Endodermal cell (in vitro differentiated cells): ENCODE results near the gene GSTA3. TPM values are rescaled to one million over a fixed set of nuclear protein-coding genes. Genes with fewer than 3 reads are reported as not detected.

Experiments used
- DNase-seq: peaks from one replicate; pipeline ENCODE4 v3.0.0-alpha.2; 2017
- H3K27ac ChIP-seq: 2 replicates; pipeline ENCODE4 v1.5.1; 2013; ENCODE audit warnings: mild to moderate bottlenecking, low read depth, low read length, moderate library complexity
- H3K27me3 ChIP-seq: 2 replicates; pipeline ENCODE4 v1.6.1; 2013; ENCODE audit warnings: mild to moderate bottlenecking, low read length, moderate library complexity; ENCODE audit not compliant: insufficient read depth, control insufficient read depth, poor library complexity, severe bottlenecking
- H3K36me3 ChIP-seq: 2 replicates; pipeline ENCODE4 v1.7.0; 2013; ENCODE audit warnings: mild to moderate bottlenecking, low read length, moderate library complexity; ENCODE audit not compliant: control insufficient read depth, insufficient read depth
- H3K4me1 ChIP-seq: one replicate; pipeline ENCODE4 v1.7.0; 2013; ENCODE audit warnings: low read length; ENCODE audit not compliant: control insufficient read depth, insufficient read depth
- H3K4me3 ChIP-seq: 2 replicates; pipeline ENCODE4 v1.5.1; 2013; ENCODE audit warnings: mild to moderate bottlenecking, low read length, moderate library complexity
- H3K9ac ChIP-seq: 2 replicates; pipeline ENCODE4 v1.6.1; 2013; ENCODE audit warnings: mild to moderate bottlenecking, low read length, moderate library complexity; ENCODE audit not compliant: poor library complexity, severe bottlenecking; ENCODE audit errors: extremely low read depth
- H3K9me3 ChIP-seq: 2 replicates; pipeline ENCODE4 v1.6.1; 2013; ENCODE audit warnings: mild to moderate bottlenecking, low read length, moderate library complexity; ENCODE audit not compliant: control insufficient read depth
- H3K27ac Mint-ChIP-seq: 2 replicates; pipeline ENCODE4 v1.8.0; 2020; ENCODE audit warnings: mixed read lengths
- H3K27me3 Mint-ChIP-seq: 2 replicates; pipeline ENCODE4 v1.8.0; 2021; ENCODE audit warnings: mild to moderate bottlenecking, mixed read lengths; ENCODE audit not compliant: insufficient read depth
- H3K36me3 Mint-ChIP-seq: 2 replicates; pipeline ENCODE4 v1.8.0; 2020; ENCODE audit warnings: low read depth, mixed read lengths
- H3K4me1 Mint-ChIP-seq: 2 replicates; pipeline ENCODE4 v1.8.0; 2020; ENCODE audit warnings: mixed read lengths
- H3K4me3 Mint-ChIP-seq: 2 replicates; pipeline ENCODE4 v1.8.0; 2020; ENCODE audit warnings: mild to moderate bottlenecking, moderate library complexity, mixed read lengths
- H3K9me3 Mint-ChIP-seq: 2 replicates; pipeline ENCODE4 v1.8.0; 2020; ENCODE audit warnings: mild to moderate bottlenecking, mixed read lengths
- CTCF ChIP-seq: fragments of 200-600 bp; sonication (generic); conservative IDR thresholded peaks from 2 replicates; pipeline ENCODE4 v1.5.0; 2021; ENCODE audit warnings: antibody characterized with exemption, mild to moderate bottlenecking
- WGBS, 2 experiments: methylation state at CpG; one replicate each; pipeline versions ENCODE4 v1.1.5 to v1.1.7; 2013; ENCODE audit warnings: missing lambda C conversion rate in 2 of 2, mixed read lengths in 1 of 2; ENCODE audit not compliant: insufficient coverage in 1 of 2, insufficient read length in 1 of 2; 5-methylcytosine and 5-hydroxymethylcytosine counted together
- total RNA-seq, 2 donors: library from RNA; stranded (reverse); fragmentation: NEBNext Ultra II Directional in 1 of 2; extraction: Animal tissue kit (Norgen Biotek cat#: 25700) in 1 of 2; gene quantifications; 2 replicates in 1 of 2; 3 replicates in 1 of 2; pipeline ENCODE4 v1.2.1, GENCODE V29; 2021

GSTA3 gene
- total RNA-seq, 2 donors from 2014 or later = not detected

- no peaks in the 10 kb centered on the region for H3K27me3 ChIP-seq
- Mint-ChIP-seq H3K9me3 (no peaks in the 10 kb centered on the region), H3K27ac (no peak overlapping the region), H3K4me3 (no peak overlapping the region), H3K36me3 (no peaks in the 10 kb centered on the region), H3K27me3 (no peaks in the 10 kb centered on the region), H3K4me1 (peaks cover 6% of the 10 kb centered on the region)
- TF ChIP-seq CTCF = no peak
- H3K27ac ChIP-seq = no peak overlapping the region
- H3K9me3 ChIP-seq = no peaks in the 10 kb centered on the region
- peak; percentile 29 for DNase-seq
- no peaks in the 10 kb centered on the region for H3K4me1 ChIP-seq
- H3K36me3 ChIP-seq = no peaks in the 10 kb centered on the region
- H3K9ac ChIP-seq = no peak overlapping the region
- H3K4me3 ChIP-seq = no peak overlapping the region
- 95 to 100% methylated on average over 1 to 4 of the region's 4 CpGs for WGBS, 2 experiments
Measured at GRCh38 chr6:52942221-52942620, 32.7 kb upstream of the GSTA3 start.

GRCh38 chr6:52937908-52938307, 28.4 kb upstream of the GSTA3 start:
- peaks cover 6% of the 10 kb centered on the region for H3K27me3 ChIP-seq
- WGBS, 2 experiments = 89 to 100% methylated on average over 1 to 2 of the region's 2 CpGs
- peak; percentile 19 for DNase-seq
- H3K9me3 ChIP-seq = no peaks in the 10 kb centered on the region
- H3K4me1 Mint-ChIP-seq = no peaks in the 10 kb centered on the region
- TF ChIP-seq CTCF = no peak
- no peak overlapping the region for H3K4me3 Mint-ChIP-seq
- H3K36me3 ChIP-seq = no peaks in the 10 kb centered on the region
- no peak overlapping the region for H3K4me3 ChIP-seq
- H3K36me3 Mint-ChIP-seq = no peaks in the 10 kb centered on the region
- H3K9ac ChIP-seq = no peak overlapping the region
- H3K4me1 ChIP-seq = no peaks in the 10 kb centered on the region
- peaks cover 5% of the 10 kb centered on the region for H3K27me3 Mint-ChIP-seq
- no peak overlapping the region for H3K27ac Mint-ChIP-seq
- H3K9me3 Mint-ChIP-seq = no peaks in the 10 kb centered on the region
- no peak overlapping the region for H3K27ac ChIP-seq

- H3K9me3 ChIP-seq = peaks cover 5% of the 10 kb centered on the region
- peaks cover 6% of the 10 kb centered on the region for H3K27me3 ChIP-seq
- WGBS, 2 experiments = 89% methylated on average over 2 of the region's 2 CpGs; no CpG with 5 or more reads in 1 of the 2 experiments
- H3K9ac ChIP-seq = no peak overlapping the region
- no peaks in the 10 kb centered on the region for H3K36me3 ChIP-seq
- H3K36me3 Mint-ChIP-seq = no peaks in the 10 kb centered on the region
- TF ChIP-seq CTCF = no peak
- no peak overlapping the region for H3K27ac Mint-ChIP-seq
- H3K27ac ChIP-seq = no peak overlapping the region
- DNase-seq = no peak
- peaks cover 12% of the 10 kb centered on the region for H3K9me3 Mint-ChIP-seq
- no peak overlapping the region for H3K4me3 ChIP-seq
- peaks cover 3% of the 10 kb centered on the region for H3K4me1 Mint-ChIP-seq
- H3K4me1 ChIP-seq = no peaks in the 10 kb centered on the region
- H3K4me3 Mint-ChIP-seq = no peak overlapping the region
- peaks cover 5% of the 10 kb centered on the region for H3K27me3 Mint-ChIP-seq
Measured at GRCh38 chr6:52933778-52934177, 24.3 kb upstream of the GSTA3 start.
